Testis (tissue), 2 donors: Measurements from ENCODE around the gene COPB2.

Experiments used
- CTCF ChIP-seq, 3 experiments: fragments of 450-650 bp in 2 of 3; fragments of 200-600 bp in 1 of 3; sonication (generic) in 1 of 3; IDR thresholded peaks; one replicate each; pipeline ENCODE4 v1.5.1; 2016 to 2019; ENCODE audit warnings: antibody characterized with exemption in 3 of 3, mild to moderate bottlenecking in 2 of 3, moderate library complexity in 1 of 3
- POLR2A ChIP-seq: fragments of 450-650 bp; IDR thresholded peaks from one replicate; pipeline ENCODE4 v1.6.1; 2017; ENCODE audit warnings: antibody characterized with exemption, mild to moderate bottlenecking, moderate library complexity

DNA sequence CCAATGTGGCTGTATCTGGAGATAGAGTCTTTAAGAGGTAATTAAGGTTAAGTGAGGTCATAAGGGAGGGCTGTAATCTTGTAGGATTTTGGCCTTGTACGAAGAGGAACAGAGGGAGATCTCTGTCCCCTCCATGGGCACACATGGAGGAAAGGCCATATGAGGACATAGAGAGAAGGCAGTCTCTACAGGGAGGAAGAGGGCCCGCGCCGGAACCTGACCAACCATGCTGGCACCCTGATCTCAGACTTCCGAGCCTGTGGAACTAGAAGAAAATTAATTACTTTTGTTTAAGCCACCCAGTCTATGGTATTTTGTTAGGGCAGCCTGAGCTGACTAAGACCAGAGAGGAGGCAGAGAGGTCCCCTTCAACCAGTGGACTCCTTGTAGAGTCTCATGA lies 63.3 kb downstream of the COPB2 start:
- TF ChIP-seq POLR2A = no peak
- no peak for TF ChIP-seq CTCF (IDR thresholded peaks at IDR 0.05)
